SIG-M5 treated with dmso at 0.1 percent for 504 hours (cell line): ENCODE measurements around the gene ZNF157.

Source experiments
- DNase-seq: peaks from one replicate; lab custom pipeline; 2025; ENCODE audit not compliant: unreplicated experiment; lab: John Stamatoyannopoulos, UW

Gene ZNF157

GRCh38 chrX:47446971-47447370, 76.6 kb downstream of the ZNF157 start:
- DNase-seq: no peak

GRCh38 chrX:47447607-47448006, 77.2 kb downstream of the ZNF157 start:
- no peak for DNase-seq

GRCh38 chrX:47448165-47448806, 77.9 kb downstream of the ZNF157 start:
- DNase-seq: no peak

- no peak for DNase-seq
Measured at GRCh38 chrX:47452112-47452511, 81.7 kb downstream of the ZNF157 start.

GRCh38 chrX:47456080-47456479, 85.7 kb downstream of the ZNF157 start:
- no peak for DNase-seq

GRCh38 chrX:47458528-47458927, 88.2 kb downstream of the ZNF157 start:
- no peak for DNase-seq

- no peak for DNase-seq
Measured at GRCh38 chrX:47460561-47460960, 90.2 kb downstream of the ZNF157 start.
